ENCODE measurements around the gene MYH11.
"Not testable (repeated sequence)": the region's sequence is repeated elsewhere in the genome, so short reads cannot be mapped to it uniquely, and the experiment has no call there.

MYH11 gene

DNA sequence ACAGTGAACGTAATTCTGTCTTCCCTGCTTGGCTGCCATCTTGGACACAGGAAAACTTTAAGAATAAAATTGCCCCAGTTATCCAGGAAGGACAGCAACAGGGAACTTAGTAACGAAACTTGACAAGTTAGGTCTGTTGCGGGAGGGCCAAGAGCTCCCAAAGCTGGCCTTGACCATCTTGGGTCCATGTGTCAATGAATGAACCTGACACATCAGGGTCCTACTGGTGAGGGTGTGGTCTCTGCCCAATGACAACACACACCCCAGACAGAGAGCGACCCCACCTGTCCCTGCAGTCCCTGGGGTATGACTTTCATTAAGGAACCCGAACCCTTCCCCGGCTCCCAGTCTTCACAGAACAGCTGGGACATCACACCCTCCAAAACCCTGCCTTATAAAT lies 110.5 kb downstream of the MYH11 start:
- no peak overlapping the region for H3K4me3 Mint-ChIP-seq
- no peak for DNase-seq (ENCODE audit: low spot score in 2 of 2)
- H3K36me3 Mint-ChIP-seq: peaks cover 30% of the 10 kb centered on the region
- no peaks in the 10 kb centered on the region for H3K27me3 Mint-ChIP-seq
- no peak overlapping the region for H3K27ac Mint-ChIP-seq
- H3K9me3 Mint-ChIP-seq: peaks cover 2% of the 10 kb centered on the region
- ATAC-seq (ENCODE audit: low read depth): no peak
- H3K4me1 Mint-ChIP-seq: peaks cover 4% of the 10 kb centered on the region

DNA sequence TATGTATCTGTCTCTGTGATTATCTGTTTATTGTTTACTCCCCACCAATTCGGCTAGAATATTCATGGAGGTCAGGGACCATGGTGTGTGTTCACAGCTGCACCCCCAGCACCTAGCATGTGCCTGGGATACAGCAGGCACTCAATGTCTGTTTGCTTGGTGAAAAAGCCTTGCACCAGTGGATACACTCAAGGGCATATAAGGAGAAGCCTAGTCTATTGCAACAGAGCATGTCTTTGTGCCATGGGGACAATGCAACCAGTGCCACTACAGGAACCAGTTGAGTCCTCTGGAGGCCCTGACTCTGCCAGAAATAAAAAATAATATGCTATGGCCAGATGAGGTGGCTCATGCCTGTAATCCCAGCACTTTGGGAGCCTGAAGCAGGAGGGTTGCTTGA lies 113.2 kb downstream of the MYH11 start:
- H3K36me3 Mint-ChIP-seq: peaks cover 35% of the 10 kb centered on the region
- DNase-seq (ENCODE audit: low spot score in 2 of 2) (no peak), ATAC-seq (ENCODE audit: low read depth) (no peak)
- peaks cover 4% of the 10 kb centered on the region for H3K4me1 Mint-ChIP-seq
- H3K4me3 Mint-ChIP-seq: no peak overlapping the region
- H3K27ac Mint-ChIP-seq: no peak overlapping the region
- no peaks in the 10 kb centered on the region for H3K27me3 Mint-ChIP-seq
- peaks cover 2% of the 10 kb centered on the region for H3K9me3 Mint-ChIP-seq

DNA sequence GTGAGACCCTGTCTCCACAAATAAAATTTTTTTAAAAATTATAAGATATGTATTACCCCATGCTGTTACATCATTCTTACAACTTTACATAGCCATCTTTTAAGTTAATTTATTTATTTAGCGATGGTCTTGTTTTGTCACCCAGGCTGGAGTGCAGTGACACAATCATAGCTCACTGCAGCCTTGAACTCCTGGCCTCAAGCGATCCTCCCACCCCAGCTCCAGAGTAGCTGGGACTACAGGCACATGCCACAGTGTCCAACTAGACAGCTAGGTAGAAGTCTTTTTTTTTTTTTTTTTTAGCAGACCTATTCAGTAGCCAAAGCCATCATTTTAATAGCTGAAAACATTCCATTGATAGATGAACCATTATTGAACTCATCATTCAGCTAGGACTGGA lies 114.1 kb downstream of the MYH11 start:
- ATAC-seq (ENCODE audit: low read depth) (no peak), DNase-seq (ENCODE audit: low spot score in 2 of 2) (no peak)
- H3K4me1 Mint-ChIP-seq: peaks cover 4% of the 10 kb centered on the region
- H3K27me3 Mint-ChIP-seq: no peaks in the 10 kb centered on the region
- peaks cover 2% of the 10 kb centered on the region for H3K9me3 Mint-ChIP-seq
- H3K27ac Mint-ChIP-seq: peak overlapping the region; percentile 26
- peaks cover 32% of the 10 kb centered on the region for H3K36me3 Mint-ChIP-seq
- no peak overlapping the region for H3K4me3 Mint-ChIP-seq

GRCh38 chr16:15741207-15741871 lies 115.5 kb downstream of the MYH11 start:
- Mint-ChIP-seq H3K27me3 (no peaks in the 10 kb centered on the region), H3K4me3 (no peak overlapping the region), H3K4me1 (peaks cover 2% of the 10 kb centered on the region), H3K27ac (peak overlapping the region; percentile 73), H3K9me3 (peaks cover 2% of the 10 kb centered on the region), H3K36me3 (peaks cover 28% of the 10 kb centered on the region)
- ATAC-seq (ENCODE audit: low read depth): no peak
- DNase-seq (ENCODE audit: low spot score in 2 of 2): no peak

GRCh38 chr16:15739950-15740349 lies 116.9 kb downstream of the MYH11 start:
- Mint-ChIP-seq H3K4me1 (peaks cover 2% of the 10 kb centered on the region), H3K9me3 (peaks cover 2% of the 10 kb centered on the region), H3K4me3 (no peak overlapping the region), H3K27me3 (no peaks in the 10 kb centered on the region), H3K36me3 (peaks cover 35% of the 10 kb centered on the region), H3K27ac (no peak overlapping the region)
- DNase-seq (ENCODE audit: low spot score in 2 of 2): no peak
- ATAC-seq (ENCODE audit: low read depth): no peak

DNA sequence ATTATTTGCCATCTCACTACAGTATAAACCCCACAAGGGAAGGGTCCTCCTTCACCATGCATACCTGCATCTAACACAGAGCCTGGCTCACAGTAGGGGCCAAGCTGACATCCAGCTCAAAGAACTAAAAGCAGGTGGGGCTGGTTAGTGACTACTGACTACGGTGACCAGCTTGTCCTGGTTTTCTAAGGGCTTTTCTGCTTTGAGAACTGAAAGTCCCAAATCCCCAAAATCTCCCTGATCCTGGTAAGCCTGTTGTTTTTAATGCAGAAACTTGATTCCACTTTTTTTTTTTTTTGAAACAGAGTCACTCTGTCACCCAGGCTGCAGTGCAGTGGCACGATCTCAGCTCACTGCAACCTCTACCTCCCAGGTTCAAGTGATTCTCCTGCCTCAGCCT lies 117.4 kb downstream of the MYH11 start:
- peaks cover 35% of the 10 kb centered on the region for H3K36me3 Mint-ChIP-seq
- H3K9me3 Mint-ChIP-seq: peaks cover 2% of the 10 kb centered on the region
- ATAC-seq (ENCODE audit: low read depth) (no peak), DNase-seq (ENCODE audit: low spot score in 2 of 2) (no peak)
- no peaks in the 10 kb centered on the region for H3K27me3 Mint-ChIP-seq
- no peak overlapping the region for H3K27ac Mint-ChIP-seq
- H3K4me1 Mint-ChIP-seq: peaks cover 2% of the 10 kb centered on the region
- no peak overlapping the region for H3K4me3 Mint-ChIP-seq

GRCh38 chr16:15737140-15737644 lies 119.6 kb downstream of the MYH11 start:
- H3K4me3 Mint-ChIP-seq: no peak overlapping the region
- H3K4me1 Mint-ChIP-seq: peaks cover 2% of the 10 kb centered on the region
- H3K36me3 Mint-ChIP-seq: peaks cover 32% of the 10 kb centered on the region
- DNase-seq (ENCODE audit: low spot score in 2 of 2) (no peak), ATAC-seq (ENCODE audit: low read depth) (no peak)
- H3K9me3 Mint-ChIP-seq: peaks cover 2% of the 10 kb centered on the region
- no peak overlapping the region for H3K27ac Mint-ChIP-seq
- no peaks in the 10 kb centered on the region for H3K27me3 Mint-ChIP-seq

DNA sequence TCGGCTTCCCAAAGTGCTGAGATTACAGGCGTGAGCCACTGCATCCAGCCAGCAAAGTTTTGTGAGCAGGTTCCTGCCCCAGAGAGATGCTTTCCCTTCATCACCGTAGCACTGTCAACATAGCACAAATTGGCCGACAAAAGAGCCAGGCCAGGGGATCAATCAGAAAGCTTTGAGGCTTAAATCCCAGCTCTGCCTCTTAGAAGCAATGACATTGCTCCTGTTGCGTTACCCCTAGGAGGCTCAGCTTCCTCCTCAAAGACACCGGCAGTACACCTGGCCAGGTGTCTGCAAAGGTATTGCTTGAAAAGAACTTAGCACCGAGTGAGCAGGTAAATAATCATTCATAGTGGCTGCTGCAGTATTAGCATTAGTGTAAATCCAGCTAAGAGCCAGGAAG lies 120.3 kb downstream of the MYH11 start:
- H3K4me3 Mint-ChIP-seq: no peak overlapping the region
- no peak overlapping the region for H3K27ac Mint-ChIP-seq
- DNase-seq (ENCODE audit: low spot score in 2 of 2) (no peak), ATAC-seq (ENCODE audit: low read depth) (no peak)
- H3K4me1 Mint-ChIP-seq: no peaks in the 10 kb centered on the region
- H3K9me3 Mint-ChIP-seq: no peaks in the 10 kb centered on the region
- no peaks in the 10 kb centered on the region for H3K27me3 Mint-ChIP-seq
- peaks cover 27% of the 10 kb centered on the region for H3K36me3 Mint-ChIP-seq

DNA sequence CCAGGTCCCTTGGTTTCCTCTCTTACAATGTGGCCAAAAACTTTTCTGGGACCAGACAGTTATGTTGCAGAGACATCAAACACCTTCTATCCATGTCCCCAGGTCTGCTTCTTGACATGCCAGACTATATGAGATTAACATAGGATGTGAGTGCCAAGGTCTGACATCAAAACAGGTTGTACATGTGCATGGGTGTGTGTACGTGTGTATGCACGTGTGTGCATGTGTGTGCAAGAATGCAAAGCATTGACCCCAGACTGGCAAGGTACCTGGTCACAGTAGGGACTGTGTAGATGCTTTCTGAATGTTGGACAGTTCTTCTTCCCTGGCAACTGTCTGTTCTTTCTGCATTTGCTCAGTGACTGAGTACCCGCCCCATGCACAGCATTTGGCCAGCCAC lies 121.2 kb downstream of the MYH11 start:
- H3K9me3 Mint-ChIP-seq: no peaks in the 10 kb centered on the region
- H3K4me3 Mint-ChIP-seq: no peak overlapping the region
- H3K27ac Mint-ChIP-seq: peak overlapping the region; percentile 64
- H3K36me3 Mint-ChIP-seq: peaks cover 21% of the 10 kb centered on the region
- no peak for DNase-seq (ENCODE audit: low spot score in 2 of 2)
- H3K4me1 Mint-ChIP-seq: no peaks in the 10 kb centered on the region
- no peak for ATAC-seq (ENCODE audit: low read depth)
- H3K27me3 Mint-ChIP-seq: no peaks in the 10 kb centered on the region

GRCh38 chr16:15732416-15732815 lies 124.4 kb downstream of the MYH11 start:
- Mint-ChIP-seq H3K36me3 (peaks cover 18% of the 10 kb centered on the region), H3K9me3 (no peaks in the 10 kb centered on the region), H3K27me3 (no peaks in the 10 kb centered on the region), H3K27ac (no peak overlapping the region), H3K4me3 (no peak overlapping the region), H3K4me1 (no peaks in the 10 kb centered on the region)
- DNase-seq (ENCODE audit: low spot score in 2 of 2): no peak
- ATAC-seq (ENCODE audit: low read depth): no peak

DNA sequence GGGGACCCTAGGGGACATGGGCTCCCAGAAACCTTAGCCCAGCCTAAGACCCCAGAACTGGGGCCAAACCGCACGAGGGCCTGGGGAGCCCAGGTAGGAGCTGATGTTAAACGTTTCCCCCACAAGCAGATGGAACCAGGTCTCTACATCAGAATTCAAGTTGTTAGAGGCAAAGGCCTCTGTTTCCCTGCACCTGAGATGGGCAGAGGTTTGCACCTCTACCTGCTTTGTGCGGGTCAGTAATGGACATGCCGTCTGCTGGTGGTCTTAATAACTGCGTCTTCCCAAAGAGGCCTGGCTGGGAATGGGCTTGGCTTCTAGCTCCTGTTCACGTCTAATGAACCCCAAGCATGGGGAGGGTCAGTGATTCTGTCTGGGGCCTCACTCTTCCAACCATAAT lies 127.7 kb downstream of the MYH11 start:
- DNase-seq (ENCODE audit: low spot score in 2 of 2) (no peak), ATAC-seq (ENCODE audit: low read depth) (no peak)
- Mint-ChIP-seq H3K36me3 (peaks cover 26% of the 10 kb centered on the region), H3K27ac (no peak overlapping the region), H3K27me3 (no peaks in the 10 kb centered on the region), H3K4me1 (no peaks in the 10 kb centered on the region), H3K9me3 (peaks cover 3% of the 10 kb centered on the region), H3K4me3 (no peak overlapping the region)

DNA sequence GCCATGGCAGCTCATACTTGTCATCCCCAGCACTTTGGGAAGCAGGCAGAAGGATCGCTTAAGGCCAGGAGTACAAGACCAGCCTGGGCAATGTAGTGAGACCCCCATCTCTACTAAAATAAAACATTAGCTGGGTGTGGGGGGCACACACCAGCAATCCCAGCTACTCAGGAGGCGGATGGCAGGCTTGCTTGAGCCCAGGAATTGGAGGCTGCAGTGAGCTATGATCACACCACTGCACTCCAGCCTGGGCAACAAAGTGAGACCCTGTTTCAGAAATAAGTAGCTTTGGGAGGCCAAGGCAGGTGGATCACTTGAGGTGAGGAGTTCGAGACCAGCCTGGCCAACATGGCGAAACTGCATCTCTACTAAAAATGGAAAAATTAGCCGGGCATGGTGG lies 129.1 kb downstream of the MYH11 start:
- H3K27me3 Mint-ChIP-seq; DNase-seq (ENCODE audit: low spot score in 2 of 2); H3K4me3 Mint-ChIP-seq; ATAC-seq (ENCODE audit: low read depth); H3K4me1 Mint-ChIP-seq; H3K9me3 Mint-ChIP-seq; H3K27ac Mint-ChIP-seq: not testable (repeated sequence)
- peaks cover 25% of the 10 kb centered on the region for H3K36me3 Mint-ChIP-seq

DNA sequence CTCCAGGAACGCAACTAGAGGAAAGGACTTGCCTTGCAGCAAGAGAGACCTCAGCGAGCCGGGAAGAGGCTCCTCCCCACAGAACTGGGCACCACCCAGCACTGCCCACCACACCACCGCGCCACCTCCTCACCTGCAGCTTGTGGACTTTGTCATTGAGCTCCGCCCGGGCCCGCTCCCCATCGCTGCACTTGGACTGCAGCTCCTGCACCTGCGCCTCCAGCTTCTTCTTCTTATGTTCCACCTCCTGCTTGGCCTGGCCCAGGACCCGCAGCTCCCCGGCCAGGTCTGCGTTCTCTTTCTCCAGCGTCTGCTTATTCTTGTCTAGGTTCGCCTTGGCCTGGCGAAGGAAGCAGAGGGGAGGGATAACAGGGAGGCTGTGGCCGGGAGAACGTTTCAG lies 130.1 kb downstream of the MYH11 start:
- DNase-seq (ENCODE audit: low spot score in 2 of 2) (no peak), ATAC-seq (ENCODE audit: low read depth) (no peak)
- no peaks in the 10 kb centered on the region for H3K27me3 Mint-ChIP-seq
- peaks cover 28% of the 10 kb centered on the region for H3K36me3 Mint-ChIP-seq
- H3K27ac Mint-ChIP-seq: no peak overlapping the region
- no peaks in the 10 kb centered on the region for H3K4me1 Mint-ChIP-seq
- H3K9me3 Mint-ChIP-seq: peaks cover 3% of the 10 kb centered on the region
- no peak overlapping the region for H3K4me3 Mint-ChIP-seq

DNA sequence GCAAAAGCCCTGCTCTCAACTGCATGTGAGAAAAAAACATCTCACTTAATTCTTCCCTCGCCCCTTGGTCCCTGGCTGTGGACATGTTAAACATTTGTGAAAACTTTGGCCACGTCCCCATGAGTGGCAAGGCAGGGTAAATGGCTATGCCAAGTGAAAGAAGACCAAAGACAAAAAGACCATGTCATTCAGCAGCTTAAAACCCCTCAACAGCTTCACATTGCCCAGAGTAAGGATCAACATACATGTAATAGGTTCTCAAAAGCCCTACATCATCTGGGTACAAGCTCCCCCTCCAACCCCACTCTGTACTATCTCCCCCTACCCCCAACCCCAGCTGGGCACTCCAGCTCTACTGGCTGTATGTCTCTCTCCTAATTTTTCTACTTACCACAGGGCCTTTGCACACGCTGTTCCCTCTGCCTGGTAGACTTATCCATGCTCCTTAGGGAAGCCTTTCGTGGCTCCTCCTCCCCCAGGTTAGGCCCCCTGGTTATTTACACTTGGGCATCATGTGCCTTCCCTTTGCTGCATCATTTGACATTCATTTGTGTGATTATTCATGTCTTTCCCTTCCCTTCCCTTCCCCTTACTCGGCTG lies 131.1 kb downstream of the MYH11 start:
- no peak for ATAC-seq (ENCODE audit: low read depth)
- H3K27me3 Mint-ChIP-seq: no peaks in the 10 kb centered on the region
- no peak overlapping the region for H3K4me3 Mint-ChIP-seq
- H3K36me3 Mint-ChIP-seq: peaks cover 33% of the 10 kb centered on the region
- no peak for DNase-seq (ENCODE audit: low spot score in 2 of 2)
- H3K9me3 Mint-ChIP-seq: peaks cover 3% of the 10 kb centered on the region
- peak overlapping the region; percentile 12 for H3K27ac Mint-ChIP-seq
- H3K4me1 Mint-ChIP-seq: no peaks in the 10 kb centered on the region

GRCh38 chr16:15723808-15724207 lies 133.0 kb downstream of the MYH11 start:
- ATAC-seq (ENCODE audit: low read depth) (no peak), DNase-seq (ENCODE audit: low spot score in 2 of 2) (no peak)
- Mint-ChIP-seq H3K9me3 (peaks cover 3% of the 10 kb centered on the region), H3K27me3 (no peaks in the 10 kb centered on the region), H3K4me3 (no peak overlapping the region), H3K36me3 (peaks cover 34% of the 10 kb centered on the region), H3K4me1 (no peaks in the 10 kb centered on the region), H3K27ac (no peak overlapping the region)
